Calu3 (cell line): ENCODE measurements around the gene SLC35G3. TPM values are rescaled to one million over a fixed set of nuclear protein-coding genes. Genes with fewer than 3 reads are reported as not detected.
"Not testable (repeated sequence)": the region's sequence is repeated elsewhere in the genome, so short reads cannot be mapped to it uniquely, and the experiment has no call there.

Experiments used
- BruUV-seq: library from RNA; stranded (reverse); fragments of 400-500 nt; replicated peaks from 2 replicates; lab custom pipeline; 2021; lab: Mats Ljungman, UMichigan
- CTCF ChIA-PET: fragments of 300-600 bp; sonication (Branson Sonifier 250); formaldehyde crosslinking; loops from one replicate; lab custom pipeline; 2022; ENCODE audit warnings: antibody characterized with exemption; lab: Charles Lee
- DNase-seq: peaks from one replicate; pipeline ENCODE4 v3.0.0; 2022
- H3K27ac Mint-ChIP-seq: one replicate; pipeline ENCODE4 v1.8.0; 2022; ENCODE audit warnings: mixed read lengths; ENCODE audit not compliant: unreplicated experiment
- H3K27me3 Mint-ChIP-seq: one replicate; pipeline ENCODE4 v1.8.0; 2022; ENCODE audit warnings: mixed read lengths; ENCODE audit not compliant: unreplicated experiment
- H3K36me3 Mint-ChIP-seq: one replicate; pipeline ENCODE4 v1.8.0; 2022; ENCODE audit warnings: mild to moderate bottlenecking, moderate library complexity, mixed read lengths; ENCODE audit not compliant: insufficient read depth, unreplicated experiment
- H3K4me1 Mint-ChIP-seq: one replicate; pipeline ENCODE4 v1.8.0; 2022; ENCODE audit warnings: mild to moderate bottlenecking, low read depth, mixed read lengths; ENCODE audit not compliant: unreplicated experiment
- H3K4me3 Mint-ChIP-seq: one replicate; pipeline ENCODE4 v1.8.0; 2022; ENCODE audit warnings: mild to moderate bottlenecking, low read depth, moderate library complexity, mixed read lengths; ENCODE audit not compliant: unreplicated experiment
- H3K9me3 Mint-ChIP-seq: one replicate; pipeline ENCODE4 v1.8.0; 2022; ENCODE audit warnings: low read depth, mixed read lengths; ENCODE audit not compliant: unreplicated experiment
- intact Hi-C: fragments of 100-400 bp; cut with micrococcal nuclease; formaldehyde crosslinking; loops from one replicate; pipeline ENCODE4 v1.10.0; 2022; ENCODE audit not compliant: unreplicated experiment
- total RNA-seq: library from RNA; stranded (reverse); gene quantifications from 2 replicates; pipeline ENCODE4 v1.2.3, GENCODE V29; 2022
- TF ChIP-seq, protein P1 (sequence below): fragments of 200-600 bp; IDR thresholded peaks from one replicate; pipeline ENCODE4 v1.8.0; 2022; ENCODE audit warnings: antibody characterized with exemption; ENCODE audit not compliant: unreplicated experiment

SLC35G3 gene
- total RNA-seq, 1 experiment from 2014 or later = not detected

DNA sequence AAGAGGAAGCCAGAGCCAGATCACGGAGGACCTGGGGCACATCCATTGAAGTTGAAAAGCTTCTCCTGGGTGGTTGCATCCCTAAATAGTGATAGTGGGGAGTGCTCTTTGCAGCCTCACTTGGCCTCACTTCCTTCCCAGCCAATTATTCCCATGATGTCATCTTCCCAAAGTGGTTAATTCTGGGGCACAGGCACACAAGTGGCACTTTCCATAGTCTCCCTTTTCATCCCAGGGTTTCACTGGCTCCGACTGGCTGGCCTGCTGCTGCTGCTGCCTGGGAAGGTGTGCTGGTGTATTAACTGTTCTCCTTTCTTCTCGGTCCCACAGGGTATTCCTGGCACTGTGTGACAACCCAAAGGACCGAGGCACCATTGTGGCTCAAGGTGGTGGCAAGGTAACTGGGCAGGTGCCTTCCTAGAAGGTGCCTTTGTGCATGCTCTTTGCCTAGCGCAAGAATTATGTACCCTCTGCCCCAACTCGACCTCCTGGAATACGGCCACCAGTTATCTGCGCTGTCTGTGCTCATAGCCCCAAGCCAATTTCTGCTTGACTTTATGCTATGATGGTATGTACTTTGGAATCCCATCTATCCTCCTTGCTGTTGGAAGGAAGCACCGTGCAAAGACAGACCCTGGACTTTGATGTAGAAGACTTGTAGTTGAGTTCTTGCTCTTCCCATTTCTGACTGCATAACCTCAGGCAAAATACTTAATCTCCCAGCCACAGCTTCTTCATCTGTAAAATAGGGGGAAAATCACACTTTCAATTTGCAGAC lies 18.4 kb downstream of the SLC35G3 start:
- DNase-seq = no peak
- H3K27me3 Mint-ChIP-seq = peaks cover 25% of the 10 kb centered on the region
- H3K4me3 Mint-ChIP-seq = no peak overlapping the region
- CTCF ChIA-PET = no interaction called here
- no TSS peak for BruUV-seq
- intact Hi-C loops = loop anchor here (10.0 kb wide), 1 partner anchor 139 kb away; no protein-coding TSS in a partner anchor
- H3K4me1 Mint-ChIP-seq = no peaks in the 10 kb centered on the region
- no peaks in the 10 kb centered on the region for H3K36me3 Mint-ChIP-seq
- no peak overlapping the region for H3K27ac Mint-ChIP-seq
- TF ChIP-seq, protein P1, sequence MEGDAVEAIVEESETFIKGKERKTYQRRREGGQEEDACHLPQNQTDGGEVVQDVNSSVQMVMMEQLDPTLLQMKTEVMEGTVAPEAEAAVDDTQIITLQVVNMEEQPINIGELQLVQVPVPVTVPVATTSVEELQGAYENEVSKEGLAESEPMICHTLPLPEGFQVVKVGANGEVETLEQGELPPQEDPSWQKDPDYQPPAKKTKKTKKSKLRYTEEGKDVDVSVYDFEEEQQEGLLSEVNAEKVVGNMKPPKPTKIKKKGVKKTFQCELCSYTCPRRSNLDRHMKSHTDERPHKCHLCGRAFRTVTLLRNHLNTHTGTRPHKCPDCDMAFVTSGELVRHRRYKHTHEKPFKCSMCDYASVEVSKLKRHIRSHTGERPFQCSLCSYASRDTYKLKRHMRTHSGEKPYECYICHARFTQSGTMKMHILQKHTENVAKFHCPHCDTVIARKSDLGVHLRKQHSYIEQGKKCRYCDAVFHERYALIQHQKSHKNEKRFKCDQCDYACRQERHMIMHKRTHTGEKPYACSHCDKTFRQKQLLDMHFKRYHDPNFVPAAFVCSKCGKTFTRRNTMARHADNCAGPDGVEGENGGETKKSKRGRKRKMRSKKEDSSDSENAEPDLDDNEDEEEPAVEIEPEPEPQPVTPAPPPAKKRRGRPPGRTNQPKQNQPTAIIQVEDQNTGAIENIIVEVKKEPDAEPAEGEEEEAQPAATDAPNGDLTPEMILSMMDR = no peak
- H3K9me3 Mint-ChIP-seq = no peaks in the 10 kb centered on the region

DNA sequence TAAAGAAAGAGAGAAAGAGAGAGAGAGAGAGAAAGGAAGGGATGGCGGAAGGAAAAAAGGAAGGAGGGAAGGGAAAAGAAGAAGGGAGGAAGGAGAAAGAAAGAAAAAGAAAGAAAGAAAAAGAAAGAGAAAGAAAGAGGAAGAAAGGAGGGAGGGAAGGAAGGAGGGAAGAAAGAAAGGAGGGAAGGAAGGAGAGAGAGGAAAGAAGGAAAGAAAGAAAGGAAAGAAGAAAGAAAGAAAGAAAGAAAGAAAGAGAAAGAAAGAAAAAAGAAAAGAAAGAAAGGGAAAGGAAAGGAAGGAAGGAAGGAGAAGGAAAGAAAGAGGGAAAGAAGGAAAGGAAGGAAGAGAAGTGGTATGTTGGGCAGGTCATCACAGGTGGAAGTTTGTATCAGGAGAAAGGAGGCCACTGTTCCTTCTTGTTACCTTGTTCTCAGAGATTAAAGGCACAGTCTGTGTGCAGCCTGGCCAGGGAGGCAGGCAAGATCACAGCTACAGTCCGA lies 19.3 kb downstream of the SLC35G3 start:
- no peak overlapping the region for H3K27ac Mint-ChIP-seq
- H3K36me3 Mint-ChIP-seq = no peaks in the 10 kb centered on the region
- H3K27me3 Mint-ChIP-seq = peaks cover 29% of the 10 kb centered on the region
- no peak overlapping the region for H3K4me3 Mint-ChIP-seq
- H3K4me1 Mint-ChIP-seq = no peaks in the 10 kb centered on the region
- TF ChIP-seq, protein P1 = no peak
- no peak for DNase-seq
- CTCF ChIA-PET = interaction anchor here (0.6 to 0.9 kb wide), 3 partner anchors 9 to 700 kb away, joined by 3 to 9 read pairs (median 4); no protein-coding TSS in a partner anchor
- BruUV-seq = no TSS peak
- no peaks in the 10 kb centered on the region for H3K9me3 Mint-ChIP-seq
- intact Hi-C loops = loop anchor here (5.0 to 10.0 kb wide), 2 partner anchors 140 to 572 kb away; no protein-coding TSS in a partner anchor

DNA sequence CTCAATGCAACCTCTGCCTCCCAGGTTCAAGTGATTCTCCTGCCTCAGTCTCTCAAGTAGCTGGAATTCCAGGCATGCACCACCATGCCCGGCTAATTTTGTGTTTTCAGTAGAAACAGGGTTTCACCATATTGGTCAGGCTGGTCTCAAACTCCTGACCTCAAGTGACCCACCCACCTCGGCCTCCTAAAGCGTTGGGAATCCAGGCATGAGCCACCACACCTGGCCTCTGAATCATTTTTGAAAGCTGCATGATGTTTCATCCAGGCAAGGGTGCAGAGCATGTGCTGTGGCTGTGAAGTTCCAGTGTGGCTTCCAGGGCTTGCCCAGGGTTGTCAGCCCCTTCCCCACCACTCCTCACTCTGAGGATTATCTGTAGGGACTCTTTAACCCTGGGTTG lies 21.9 kb downstream of the SLC35G3 start:
- H3K4me3 Mint-ChIP-seq, H3K9me3 Mint-ChIP-seq, BruUV-seq: not testable (repeated sequence)

DNA sequence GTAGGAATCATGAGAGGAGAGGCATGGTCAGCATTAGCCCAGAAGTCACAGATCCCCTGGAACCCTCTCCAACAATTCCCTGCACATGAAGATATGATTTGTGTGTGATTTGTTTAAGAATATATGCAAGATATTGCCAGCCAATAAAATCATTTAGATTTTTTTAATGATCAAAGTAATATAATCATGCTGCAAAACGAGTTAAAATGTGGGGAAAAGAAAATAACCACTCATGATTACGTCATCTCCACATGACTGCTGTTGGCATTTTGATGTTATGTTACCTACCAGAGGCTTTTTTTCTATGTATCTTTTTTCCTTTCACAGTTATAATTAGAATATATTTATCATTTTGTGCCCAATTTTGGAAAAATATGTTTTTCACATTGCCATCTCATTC lies 22.4 kb downstream of the SLC35G3 start:
- no peak for DNase-seq
- no peaks in the 10 kb centered on the region for H3K36me3 Mint-ChIP-seq
- no peak overlapping the region for H3K4me3 Mint-ChIP-seq
- CTCF ChIA-PET = interaction anchor here (1.4 kb wide), 1 partner anchor 368 kb away, joined by 5 read pairs; no protein-coding TSS in a partner anchor
- H3K27me3 Mint-ChIP-seq = peaks cover 45% of the 10 kb centered on the region
- BruUV-seq = no TSS peak
- TF ChIP-seq, protein P1 = no peak
- no peaks in the 10 kb centered on the region for H3K4me1 Mint-ChIP-seq
- no peak overlapping the region for H3K27ac Mint-ChIP-seq
- H3K9me3 Mint-ChIP-seq = no peaks in the 10 kb centered on the region
- intact Hi-C loops = loop anchor here (1.0 to 10.0 kb wide), 3 partner anchors 143 to 575 kb away; no protein-coding TSS in a partner anchor

More for the DNA sequence above, 21.9 kb downstream of the SLC35G3 start:
- intact Hi-C loops = loop anchor here (5.0 to 10.0 kb wide), 2 partner anchors 142 to 575 kb away; no protein-coding TSS in a partner anchor
- CTCF ChIA-PET, DNase-seq, H3K27ac Mint-ChIP-seq, H3K36me3 Mint-ChIP-seq, H3K4me1 Mint-ChIP-seq: not testable (repeated sequence)
- peaks cover 43% of the 10 kb centered on the region for H3K27me3 Mint-ChIP-seq
